Spleen (tissue), 11 donors: Measurements from ENCODE around the gene ZNF618. TPM values are rescaled to one million over a fixed set of nuclear protein-coding genes. Genes with fewer than 3 reads are reported as not detected.

Experiments used
- DNase-seq: peaks from one replicate; pipeline ENCODE4 v3.0.0-alpha.2; 2020
- H3K27ac ChIP-seq, 8 donors: fragments of 200-600 bp; sonication (generic) in 7 of 8; 1 replicate in 4 of 8; 2 replicates in 4 of 8; pipeline versions ENCODE4 v1.5.0 to v1.8.0; 2016 to 2021; ENCODE audit warnings: inconsistent platforms in 4 of 8, mild to moderate bottlenecking in 4 of 8, moderate library complexity in 1 of 8
- H3K27me3 ChIP-seq, 7 donors: fragments of 200-600 bp; sonication (generic) in 6 of 7; replicated peaks in 1 of 7; 1 replicate in 4 of 7; 2 replicates in 3 of 7; pipeline versions ENCODE4 v1.5.0 to v1.8.0; 2016 to 2021; ENCODE audit warnings: inconsistent platforms in 3 of 7, mild to moderate bottlenecking in 1 of 7
- H3K36me3 ChIP-seq, 6 donors: fragments of 200-600 bp; sonication (generic) in 5 of 6; 1 replicate in 4 of 6; 2 replicates in 2 of 6; pipeline versions ENCODE4 v1.5.0 to v1.8.0; 2016 to 2021; ENCODE audit warnings: inconsistent platforms in 2 of 6
- H3K4me1 ChIP-seq, 6 donors: fragments of 200-600 bp; sonication (generic) in 5 of 6; 1 replicate in 3 of 6; 2 replicates in 3 of 6; pipeline versions ENCODE4 v1.5.0 to v1.8.0; 2016 to 2021; ENCODE audit warnings: inconsistent platforms in 3 of 6
- H3K4me3 ChIP-seq, 8 donors: fragments of 200-600 bp; sonication (generic) in 7 of 8; 1 replicate in 4 of 8; 2 replicates in 4 of 8; pipeline versions ENCODE4 v1.5.0 to v1.8.0; 2016 to 2021; ENCODE audit warnings: inconsistent platforms in 4 of 8, mild to moderate bottlenecking in 4 of 8, moderate library complexity in 2 of 8
- H3K9me3 ChIP-seq, 8 donors: fragments of 200-600 bp; sonication (generic) in 7 of 8; 1 replicate in 4 of 8; 2 replicates in 4 of 8; pipeline versions ENCODE4 v1.5.0 to v1.8.0; 2016 to 2021; ENCODE audit warnings: inconsistent platforms in 4 of 8
- CTCF ChIP-seq, 11 experiments: fragments of 200-600 bp in 7 of 11; fragments of 450-650 bp in 4 of 11; sonication (generic) in 4 of 11; IDR thresholded peaks in 8 of 11; conservative IDR thresholded peaks in 3 of 11; 1 replicate in 7 of 11; 2 replicates in 4 of 11; pipeline versions ENCODE4 v1.4.0 to v1.8.0; 2016 to 2021; ENCODE audit warnings: antibody characterized with exemption in 11 of 11, inconsistent platforms in 4 of 11, mild to moderate bottlenecking in 1 of 11
- POLR2A ChIP-seq, 3 donors: fragments of 450-650 bp; IDR thresholded peaks; one replicate each; pipeline ENCODE4 v1.5.1; 2017; ENCODE audit warnings: antibody characterized with exemption in 3 of 3, mild to moderate bottlenecking in 1 of 3
- POLR2AphosphoS5 ChIP-seq, 3 donors: sonication (generic); formaldehyde crosslinking; IDR thresholded peaks; one replicate each; pipeline ENCODE4 v1.5.1; 2017; ENCODE audit warnings: antibody characterized with exemption in 3 of 3
- WGBS, 5 donors: extraction: QIAGEN DNeasy Blood & Tissue Kit in 3 of 5; methylation state at CpG; one replicate each; pipeline versions ENCODE4 v1.1.5 to v1.1.7; 2013 to 2018; 5-methylcytosine and 5-hydroxymethylcytosine counted together
- intact Hi-C: fragments of 100-400 bp; cut with DNase I; formaldehyde crosslinking; loops from one replicate; pipeline ENCODE4 v1.15.0; 2023; ENCODE audit warnings: low total_unique reads
- polyA plus RNA-seq, 3 donors: library from polyadenylated mRNA; stranded (reverse); fragments of 200-250 nt; gene quantifications; one replicate each; pipeline ENCODE4 v1.2.1, GENCODE V29; 2013
- total RNA-seq, 7 donors: library from RNA; depleted of rRNA in 3 of 7; stranded (reverse); fragments of >200 nt in 3 of 7; fragmentation: NEBNext Ultra II Directional in 4 of 7; extraction: Animal tissue kit (Norgen Biotek cat#: 25700) in 4 of 7; gene quantifications; one replicate each; pipeline versions ENCODE4 v1.1.0 to v1.2.1, GENCODE V29; 2016 to 2021
- donor health status: healthy with polysubstance abuse.
- donor health status: DM: no; HTN: no; CAD: no; lungs with moderate emphysema.
- donor health status: DM: no; HTN: no; CAD: no.
- donor health status: Bipolar disorder and iron deficiency.
- donor health status: healthy.
- donor health status: DM: no; HTN: no; CAD: no.
- donor health status: DM: yes; HTN: yes; CAD: no.

The ZNF618 gene
- total and polyA plus RNA-seq, 10 donors = 0.58 to 14.8 (median 8.4) TPM

GRCh38 chr9:114078021-114078780, 202.1 kb downstream of the ZNF618 start, which contains the start of gene AMBP:
AMBP (minus strand) TSS chr9:114078300; CDS start chr9:114078209, 91 bp downstream.
- H3K27ac ChIP-seq = no peak within 1 kb of the TSS
- no peaks in the 10 kb centered on the region for H3K36me3 ChIP-seq
- H3K4me1 ChIP-seq = peaks cover 0 to 4% (median 0%) of the 10 kb centered on the region in 6 donors
- TF ChIP-seq POLR2A (IDR thresholded peaks at IDR 0.05) (no peak), CTCF (IDR thresholded peaks at IDR 0.05 in 8 of 11, conservative IDR thresholded peaks at IDR 0.05 in 3 of 11) (no peak), POLR2AphosphoS5 (IDR thresholded peaks at IDR 0.05) (no peak)
- H3K27me3 ChIP-seq = peaks cover 0 to 38% (median 0%) of the 10 kb centered on the region in 7 donors
- DNase-seq = peak; percentile 61
- no peak within 1 kb of the TSS for H3K4me3 ChIP-seq
- H3K9me3 ChIP-seq = no peaks in the 10 kb centered on the region
- 54 to 74% (median 69%) methylated on average over 5 to 16 of the region's 16 CpGs for WGBS, 5 donors
- intact Hi-C loops = no loop called here

GRCh38 chr9:114078781-114079156, 202.7 kb downstream of the ZNF618 start:
- WGBS, 5 donors = 56 to 84% (median 79%) methylated on average over 5 to 7 of the region's 7 CpGs
- DNase-seq = peak; percentile 29
- TF ChIP-seq CTCF (IDR thresholded peaks at IDR 0.05 in 8 of 11, conservative IDR thresholded peaks at IDR 0.05 in 3 of 11) = no peak
- TF ChIP-seq POLR2A (IDR thresholded peaks at IDR 0.05) = no peak
- TF ChIP-seq POLR2AphosphoS5 (IDR thresholded peaks at IDR 0.05) = no peak
- H3K27me3 ChIP-seq = peaks cover 0 to 38% (median 0%) of the 10 kb centered on the region in 7 donors
- no peaks in the 10 kb centered on the region for H3K36me3 ChIP-seq
- intact Hi-C loops = no loop called here
- no peak overlapping the region for H3K27ac ChIP-seq
- no peak overlapping the region for H3K4me3 ChIP-seq
- peaks cover 0 to 4% (median 0%) of the 10 kb centered on the region in 6 donors for H3K4me1 ChIP-seq
- no peaks in the 10 kb centered on the region for H3K9me3 ChIP-seq

GRCh38 chr9:114080195-114080772, 204.2 kb downstream of the ZNF618 start:
- no peaks in the 10 kb centered on the region for H3K36me3 ChIP-seq
- WGBS, 5 donors = 80 to 90% (median 84%) methylated on average over 5 of the region's 5 CpGs
- intact Hi-C loops = loop anchor here (10.0 kb wide), 1 partner anchor 215 kb away; no protein-coding TSS in a partner anchor

More at GRCh38 chr9:114080195-114080772, 204.2 kb downstream of the ZNF618 start:
- H3K4me3 ChIP-seq = no peak overlapping the region
- H3K4me1 ChIP-seq = peaks cover 0 to 4% (median 0%) of the 10 kb centered on the region in 6 donors
- TF ChIP-seq CTCF (IDR thresholded peaks at IDR 0.05 in 8 of 11, conservative IDR thresholded peaks at IDR 0.05 in 3 of 11) (no peak), POLR2A (IDR thresholded peaks at IDR 0.05) (no peak), POLR2AphosphoS5 (IDR thresholded peaks at IDR 0.05) (no peak)
- H3K27ac ChIP-seq = no peak overlapping the region
- no peaks in the 10 kb centered on the region for H3K9me3 ChIP-seq
- no peak for DNase-seq
- peaks cover 0 to 36% (median 0%) of the 10 kb centered on the region in 7 donors for H3K27me3 ChIP-seq
